Fibroblast of pulmonary artery (primary cell): ENCODE measurements around the gene CDK17.
"Not testable (repeated sequence)": the region's sequence is repeated elsewhere in the genome, so short reads cannot be mapped to it uniquely, and the experiment has no call there.

Source experiments
- DNase-seq: peaks from one replicate; pipeline ENCODE4 v3.0.0-alpha.2; 2010; ENCODE audit warnings: low read depth
- H3K4me3 ChIP-seq: replicated peaks from 2 replicates; pipeline ENCODE4 v1.5.1; 2011; ENCODE audit warnings: low read depth, mild to moderate bottlenecking, control low read depth, low read length, moderate library complexity
- CTCF ChIP-seq: IDR thresholded peaks from 2 replicates; pipeline ENCODE4 v1.5.1; 2011; ENCODE audit warnings: mild to moderate bottlenecking, control low read depth, low read length, inconsistent platforms; ENCODE audit errors: missing control alignments

Gene CDK17

GRCh38 chr12:96322720-96323119 lies 77.5 kb downstream of the CDK17 start:
- TF ChIP-seq CTCF: no peak
- no peak overlapping the region for H3K4me3 ChIP-seq
- no peak for DNase-seq

- DNase-seq: no peak
- no peak for TF ChIP-seq CTCF
- no peak overlapping the region for H3K4me3 ChIP-seq
Observed at GRCh38 chr12:96321941-96322340, 78.3 kb downstream of the CDK17 start.

- not testable (repeated sequence) for DNase-seq, H3K4me3 ChIP-seq
Observed at GRCh38 chr12:96317801-96318200, 82.4 kb downstream of the CDK17 start.

- not testable (repeated sequence) for DNase-seq
- H3K4me3 ChIP-seq: peak overlapping the region; percentile 22
Observed at GRCh38 chr12:96315741-96316481, 84.3 kb downstream of the CDK17 start.

- H3K4me3 ChIP-seq: no peak overlapping the region
- TF ChIP-seq CTCF: no peak
- DNase-seq: no peak
Observed at GRCh38 chr12:96314723-96315122, 85.5 kb downstream of the CDK17 start.

- no peak for TF ChIP-seq CTCF
- no peak for DNase-seq
- no peak overlapping the region for H3K4me3 ChIP-seq
Observed at GRCh38 chr12:96313606-96314005, 86.6 kb downstream of the CDK17 start.

GRCh38 chr12:96311191-96311590 lies 89.0 kb downstream of the CDK17 start:
- DNase-seq: no peak
- TF ChIP-seq CTCF: no peak
- H3K4me3 ChIP-seq: no peak overlapping the region

GRCh38 chr12:96310067-96310466 lies 90.2 kb downstream of the CDK17 start:
- no peak overlapping the region for H3K4me3 ChIP-seq
- no peak for DNase-seq
- TF ChIP-seq CTCF: no peak
